ENCODE results near the gene MTMR10. TPM values are rescaled to one million over a fixed set of nuclear protein-coding genes. Genes with fewer than 3 reads are reported as not detected.

MTMR10 gene
- polyA plus RNA-seq, 1 donor from 2014 or later: 2.3 TPM

Small RNA genes within 50 kb of the gene (small RNA-seq; reads per million reads assigned to genes)
- gene RNU6-466P: 0 reads per million in 3 experiments

Other genes starting within 250 kb of the MTMR10 start
- gene FAN1, start 87.7 kb downstream of the MTMR10 start, polyA plus RNA-seq: 35.7 and 38.5 TPM in 2 replicates
- not detected in 2 replicates for gene TRPM1, start 110.1 kb upstream of the MTMR10 start, polyA plus RNA-seq

Data from neural cell (in vitro differentiated cells).